ENCODE results near the gene ENTHD1. TPM values are rescaled to one million over a fixed set of nuclear protein-coding genes. Genes with fewer than 3 reads are reported as not detected.

Gene ENTHD1
- polyA plus RNA-seq, 1 donor from 2014 or later = not detected

GRCh38 chr22:39724390-39724789 is 169.2 kb downstream of the ENTHD1 start:
- TF ChIP-seq SMC3 (conservative IDR thresholded peaks at IDR 0.05; ENCODE audit: poor library complexity) = no peak
- no peak for TF ChIP-seq REST (IDR thresholded peaks at IDR 0.05; ENCODE audit: borderline replicate concordance)
- TF ChIP-seq EZH2 (IDR thresholded peaks at IDR 0.05; ENCODE audit: borderline replicate concordance, insufficient read depth, low read length, poor library complexity, severe bottlenecking) = no peak
- no peak for TF ChIP-seq CTCF (IDR thresholded peaks at IDR 0.05; ENCODE audit: poor library complexity, severe bottlenecking)
- no peak for TF ChIP-seq RAD21 (conservative IDR thresholded peaks at IDR 0.05)
- no peak for TF ChIP-seq MXI1 (conservative IDR thresholded peaks at IDR 0.05; ENCODE audit: poor library complexity, severe bottlenecking)
- no peak for TF ChIP-seq TAF1 (IDR thresholded peaks at IDR 0.05; ENCODE audit: low read depth)
- no peak for TF ChIP-seq POLR2AphosphoS5 (IDR thresholded peaks at IDR 0.05)
- TF ChIP-seq EP300 (conservative IDR thresholded peaks at IDR 0.05; ENCODE audit: poor library complexity, severe bottlenecking) = no peak

GRCh38 chr22:39723899-39724351 is 169.6 kb downstream of the ENTHD1 start:
- Histone ChIP-seq H3K27ac (ENCODE audit: low read length) (no peak overlapping the region), H3F3A (ENCODE audit: insufficient read depth, low read length, poor library complexity, severe bottlenecking) (no peaks in the 10 kb centered on the region), H3K4me3 (ENCODE audit: low read length) (no peak overlapping the region), H3K79me2 (replicated peaks; ENCODE audit: insufficient read depth, low read length) (no peaks in the 10 kb centered on the region), H3K36me3 (ENCODE audit: insufficient read depth, low read length) (no peaks in the 10 kb centered on the region), H2AFZ (ENCODE audit: low read depth, low read length) (no peak overlapping the region), H3K4me2 (ENCODE audit: low read length) (no peak overlapping the region), H3K9me2 (ENCODE audit: insufficient read depth, low read length) (no peaks in the 10 kb centered on the region), H4K20me1 (ENCODE audit: insufficient read depth) (no peaks in the 10 kb centered on the region), H3K9me3 (ENCODE audit: low read length) (no peaks in the 10 kb centered on the region), H3K9ac (ENCODE audit: low read length) (no peak overlapping the region), H3K27me3 (ENCODE audit: insufficient read depth, low read depth, low read length) (no peaks in the 10 kb centered on the region)
- TF ChIP-seq SMC3 (conservative IDR thresholded peaks at IDR 0.05; ENCODE audit: poor library complexity) (no peak), TAF1 (IDR thresholded peaks at IDR 0.05; ENCODE audit: low read depth) (no peak), MXI1 (conservative IDR thresholded peaks at IDR 0.05; ENCODE audit: poor library complexity, severe bottlenecking) (no peak), EP300 (conservative IDR thresholded peaks at IDR 0.05; ENCODE audit: poor library complexity, severe bottlenecking) (no peak), RAD21 (conservative IDR thresholded peaks at IDR 0.05) (no peak), EZH2 (IDR thresholded peaks at IDR 0.05; ENCODE audit: borderline replicate concordance, insufficient read depth, low read length, poor library complexity, severe bottlenecking) (no peak), CTCF (IDR thresholded peaks at IDR 0.05; ENCODE audit: poor library complexity, severe bottlenecking) (no peak), POLR2AphosphoS5 (IDR thresholded peaks at IDR 0.05) (no peak), REST (IDR thresholded peaks at IDR 0.05; ENCODE audit: borderline replicate concordance) (no peak)

More at GRCh38 chr22:39724390-39724789, 169.2 kb downstream of the ENTHD1 start:
- Histone ChIP-seq H4K20me1 (ENCODE audit: insufficient read depth) (no peaks in the 10 kb centered on the region), H3F3A (ENCODE audit: insufficient read depth, low read length, poor library complexity, severe bottlenecking) (no peaks in the 10 kb centered on the region), H3K9me2 (ENCODE audit: insufficient read depth, low read length) (no peaks in the 10 kb centered on the region), H2AFZ (ENCODE audit: low read depth, low read length) (no peak overlapping the region), H3K9me3 (ENCODE audit: low read length) (no peaks in the 10 kb centered on the region), H3K9ac (ENCODE audit: low read length) (no peak overlapping the region), H3K27me3 (ENCODE audit: insufficient read depth, low read depth, low read length) (no peaks in the 10 kb centered on the region), H3K36me3 (ENCODE audit: insufficient read depth, low read length) (no peaks in the 10 kb centered on the region), H3K27ac (ENCODE audit: low read length) (no peak overlapping the region), H3K4me2 (ENCODE audit: low read length) (no peak overlapping the region), H3K4me3 (ENCODE audit: low read length) (no peak overlapping the region), H3K79me2 (replicated peaks; ENCODE audit: insufficient read depth, low read length) (no peaks in the 10 kb centered on the region)
